GM18858 (cell line): Measurements from ENCODE around the gene LAMA2.
"Not testable (repeated sequence)": the region's sequence is repeated elsewhere in the genome, so short reads cannot be mapped to it uniquely, and the experiment has no call there.

Source experiments
- ATAC-seq: cut with Tn5 transposase; IDR thresholded peaks from one replicate; pipeline ENCODE4 v1.9.1; 2021; ENCODE audit not compliant: unreplicated experiment

LAMA2 gene

DNA sequence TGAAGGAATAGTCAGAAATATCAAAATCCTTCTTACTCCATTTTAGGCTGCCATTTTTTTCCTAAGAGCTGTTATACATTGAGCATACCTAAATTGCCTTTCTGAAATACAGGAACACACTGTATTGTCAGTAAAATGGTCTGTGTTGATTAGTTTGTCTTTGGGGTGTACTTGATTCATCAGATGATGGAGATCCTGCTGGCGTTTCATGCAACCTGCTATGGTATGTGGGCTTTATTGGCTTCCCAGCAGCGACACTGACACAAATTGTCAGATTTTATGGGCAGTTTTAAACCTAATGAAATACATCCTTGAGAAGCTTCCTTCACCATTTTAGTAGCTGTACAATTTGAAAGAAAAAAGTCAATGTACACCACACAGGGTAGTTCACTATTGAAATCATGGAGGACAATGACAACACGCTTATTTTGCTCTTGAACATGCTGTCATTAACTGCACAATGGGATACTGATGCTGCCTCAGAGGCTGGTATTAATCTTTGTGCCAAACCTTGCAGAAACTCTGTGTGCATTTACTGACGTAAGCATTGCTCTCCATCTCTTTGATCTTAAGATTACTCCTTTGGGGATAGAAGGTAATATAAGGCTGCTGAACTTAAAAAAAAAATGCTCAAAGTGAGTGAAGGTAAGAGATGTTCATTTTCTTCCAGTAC lies 124.9 kb downstream of the LAMA2 start:
- no peak for ATAC-seq

DNA sequence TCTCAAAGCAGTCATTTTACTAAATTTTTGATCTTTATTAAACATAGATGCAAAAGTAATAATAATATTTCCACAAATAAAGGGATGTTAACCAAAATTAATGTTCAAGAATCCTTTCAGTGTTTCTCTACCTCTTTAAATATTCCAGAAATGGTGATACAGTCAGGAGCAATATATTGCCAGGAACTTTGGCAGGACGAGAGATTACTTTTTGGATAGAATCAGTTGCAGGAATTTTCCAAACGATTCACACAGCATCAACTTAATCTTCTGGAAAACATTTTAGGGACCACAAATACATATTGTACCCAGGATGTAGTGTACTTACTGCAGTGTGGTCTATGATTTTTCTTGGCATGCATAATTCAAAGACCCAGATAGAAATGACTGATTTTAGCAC lies 125.7 kb downstream of the LAMA2 start:
- ATAC-seq: no peak

DNA sequence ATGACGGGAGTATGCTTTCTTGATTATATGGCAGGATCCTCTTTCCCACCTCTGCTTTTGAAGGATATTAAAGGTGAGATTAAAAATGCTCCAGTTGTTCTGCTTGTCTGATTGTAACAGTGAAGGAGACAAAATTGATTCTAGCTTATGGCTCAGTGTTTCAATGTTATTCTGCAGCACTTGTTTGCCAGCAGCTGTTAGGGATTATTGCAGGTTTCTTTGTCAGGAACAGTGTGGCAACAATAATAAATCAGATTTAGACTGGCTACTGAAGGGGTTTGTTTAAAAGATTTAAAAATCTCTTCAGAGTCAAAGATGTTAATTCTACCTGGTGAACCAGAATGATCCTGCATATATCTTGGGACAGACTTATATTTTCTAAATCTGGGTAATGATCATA lies 126.9 kb downstream of the LAMA2 start:
- no peak for ATAC-seq

DNA sequence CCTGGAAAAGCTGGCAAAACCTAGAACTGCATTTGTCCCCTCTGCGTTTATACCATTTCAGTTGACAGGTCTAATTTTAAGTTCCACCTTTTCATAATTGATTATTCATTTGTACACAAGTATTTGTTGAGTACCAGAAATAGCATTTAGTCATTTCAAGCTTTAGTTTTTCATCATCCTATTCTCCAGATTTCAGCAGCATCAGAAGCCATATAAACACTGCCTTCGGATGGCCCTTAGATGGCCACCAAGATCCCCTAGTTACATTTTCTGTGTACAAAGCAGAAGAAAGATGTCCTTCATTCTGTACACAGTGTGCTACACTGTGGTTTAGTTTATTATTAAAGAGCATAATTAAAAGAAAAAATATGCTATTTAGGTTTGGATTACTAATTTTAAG lies 131.4 kb downstream of the LAMA2 start:
- no peak for ATAC-seq

DNA sequence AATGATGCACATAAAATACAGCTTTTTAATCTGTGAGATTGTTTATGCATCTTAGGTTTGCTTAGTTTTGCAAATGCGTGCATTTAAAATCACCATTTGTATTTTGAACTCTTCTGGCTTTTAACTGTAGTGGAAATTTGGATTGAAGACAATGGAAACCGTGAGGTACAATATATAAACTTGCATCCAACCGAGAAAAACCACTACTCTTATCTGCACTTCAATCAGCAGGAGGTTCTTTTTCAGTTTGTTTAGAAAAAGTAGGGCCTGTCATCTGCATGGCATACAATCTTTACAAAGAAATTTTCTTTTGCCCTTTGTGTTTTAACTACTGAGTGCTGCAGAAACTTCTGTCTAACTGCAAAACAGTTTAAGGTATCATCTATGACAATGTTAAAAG lies 132.8 kb downstream of the LAMA2 start:
- no peak for ATAC-seq

DNA sequence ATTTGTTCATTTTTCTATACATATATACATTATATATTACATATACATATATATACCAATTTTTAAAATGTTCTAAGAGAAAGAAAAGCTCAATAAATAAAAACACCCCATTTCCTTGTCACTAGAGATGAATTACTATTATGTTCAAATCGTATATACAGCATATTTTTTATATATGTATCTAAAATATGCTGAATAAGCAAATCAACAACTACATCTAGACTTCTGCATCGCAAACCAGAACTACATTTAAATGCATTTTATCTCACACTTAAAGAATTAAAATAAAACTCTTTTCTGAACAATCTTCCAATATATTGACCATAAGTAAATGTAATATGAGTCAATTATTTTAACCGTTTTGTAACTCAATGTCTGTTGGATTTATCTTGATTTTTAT lies 133.9 kb downstream of the LAMA2 start:
- no peak for ATAC-seq

DNA sequence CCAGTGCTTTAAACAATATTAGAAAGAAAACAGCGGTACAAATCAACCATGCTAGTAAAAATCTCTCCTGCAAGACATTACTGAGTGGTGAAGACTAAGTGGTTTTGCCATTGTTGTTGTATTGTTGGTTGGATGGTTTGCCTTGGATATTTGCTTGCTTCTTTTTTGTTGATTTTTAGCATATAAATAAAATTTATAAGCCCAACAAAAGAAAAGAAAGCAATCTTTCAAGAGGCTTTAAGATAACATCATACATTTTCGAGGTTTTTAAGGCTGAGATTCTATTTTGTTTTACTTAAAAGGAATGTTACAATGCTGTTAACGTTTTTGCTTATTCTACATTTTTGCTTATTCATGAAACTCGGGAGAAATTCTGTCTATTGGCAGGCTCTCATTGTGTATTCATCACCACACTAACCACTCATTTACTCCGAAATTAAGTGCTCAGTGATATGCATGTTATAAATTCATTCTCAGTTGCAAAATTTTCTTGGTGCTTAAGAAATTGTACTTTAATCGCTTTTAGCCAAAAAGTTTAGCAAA lies 139.1 kb downstream of the LAMA2 start:
- ATAC-seq: no peak

DNA sequence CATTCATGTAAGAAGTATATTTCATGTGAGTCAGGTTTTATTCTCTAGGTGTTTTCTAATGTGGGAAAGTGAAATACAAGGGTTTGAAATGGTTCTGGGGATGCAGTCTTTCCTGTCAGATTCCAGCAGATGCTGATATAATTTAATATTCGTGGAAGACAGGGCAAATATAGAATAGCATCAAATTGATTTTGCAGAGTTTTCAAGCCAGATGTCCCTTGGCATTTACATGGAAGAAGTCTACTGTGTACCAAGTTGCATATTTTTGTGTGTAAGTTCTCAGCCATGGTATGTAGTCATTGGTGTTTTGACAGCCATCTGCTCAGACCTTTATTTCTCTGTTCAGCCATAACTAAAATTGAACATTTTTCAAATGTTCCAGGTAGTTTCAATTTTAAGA lies 143.7 kb downstream of the LAMA2 start:
- no peak for ATAC-seq

DNA sequence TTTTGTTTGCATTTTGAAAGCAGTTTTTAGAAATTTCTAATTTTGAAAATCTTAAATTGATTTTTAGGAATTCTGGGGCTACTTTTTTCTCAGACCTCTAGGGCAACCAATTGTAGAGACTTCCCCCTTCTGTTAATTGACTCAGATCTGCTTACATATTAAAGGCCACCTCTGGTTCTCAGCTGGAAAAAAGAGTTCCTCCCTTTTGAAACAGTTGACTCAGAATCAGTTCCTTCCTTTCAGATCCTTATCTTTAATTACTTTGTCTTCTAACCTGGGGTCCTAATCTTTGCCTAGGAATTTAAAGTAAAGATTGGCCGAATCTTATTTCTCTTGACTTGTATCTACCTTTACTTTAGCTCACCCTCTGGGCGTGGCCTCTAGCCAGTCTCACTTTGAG lies 146.8 kb downstream of the LAMA2 start:
- ATAC-seq: no peak

DNA sequence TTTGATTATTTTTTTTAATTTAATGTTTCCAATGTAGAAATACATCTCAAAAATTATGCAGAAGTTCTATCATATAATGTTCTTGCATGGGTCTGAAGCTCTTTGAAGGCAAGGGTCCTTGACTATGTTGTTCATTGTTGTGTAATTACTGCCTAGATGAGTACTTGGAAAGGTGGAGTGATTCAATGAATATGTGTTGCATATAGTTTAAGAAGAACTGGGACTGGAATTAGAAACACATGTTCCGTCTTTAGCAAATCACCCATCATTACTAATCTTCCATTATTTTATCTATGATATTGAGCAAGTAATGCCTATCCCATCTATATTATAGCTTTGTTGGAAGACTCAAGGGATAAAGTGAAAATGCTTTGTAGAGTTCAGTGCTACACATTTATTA lies 147.3 kb downstream of the LAMA2 start:
- no peak for ATAC-seq

DNA sequence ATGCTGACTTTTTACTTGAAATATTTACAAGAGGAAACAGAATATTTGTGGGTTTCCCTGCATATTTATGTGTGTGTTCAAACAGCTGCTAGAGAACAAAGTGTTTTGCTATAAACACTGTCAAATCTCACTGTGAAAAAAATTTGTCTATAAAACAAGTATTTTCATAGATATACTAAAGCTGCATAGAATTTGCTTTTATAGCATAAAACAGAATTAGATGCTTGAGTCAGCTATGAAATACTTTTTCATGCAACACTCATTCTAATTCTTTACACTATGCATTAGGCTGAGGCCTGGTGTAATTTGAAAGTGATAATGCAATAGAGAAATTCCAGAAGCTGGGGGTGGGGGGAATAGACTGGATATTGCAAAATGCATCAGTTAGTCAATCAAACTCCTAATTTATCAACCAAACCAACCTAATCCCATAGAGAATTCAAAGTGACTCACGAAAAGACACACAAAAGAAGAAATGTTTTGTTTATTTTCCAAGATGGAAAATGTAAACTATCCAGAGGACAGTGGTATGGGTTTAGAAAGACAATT lies 148.2 kb downstream of the LAMA2 start:
- no peak for ATAC-seq

DNA sequence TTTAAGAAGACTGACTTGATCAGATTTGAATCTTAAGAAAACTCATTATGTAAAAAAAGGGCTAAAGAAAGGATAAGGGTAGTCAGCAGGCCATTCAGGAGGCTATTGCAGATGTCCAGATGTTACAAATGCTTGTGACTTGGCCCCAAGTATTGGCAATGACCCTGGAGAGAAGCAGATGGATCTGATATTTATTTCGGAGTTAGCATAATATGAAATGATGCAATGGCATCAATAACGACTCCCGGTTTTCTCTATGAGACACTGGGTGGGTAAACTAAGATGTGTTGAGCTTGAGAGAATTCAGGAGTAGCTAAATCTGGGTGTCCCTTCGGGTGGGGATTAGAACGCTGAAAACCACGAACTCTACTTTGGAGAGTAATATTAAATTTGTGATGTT lies 149.7 kb downstream of the LAMA2 start:
- no peak for ATAC-seq

DNA sequence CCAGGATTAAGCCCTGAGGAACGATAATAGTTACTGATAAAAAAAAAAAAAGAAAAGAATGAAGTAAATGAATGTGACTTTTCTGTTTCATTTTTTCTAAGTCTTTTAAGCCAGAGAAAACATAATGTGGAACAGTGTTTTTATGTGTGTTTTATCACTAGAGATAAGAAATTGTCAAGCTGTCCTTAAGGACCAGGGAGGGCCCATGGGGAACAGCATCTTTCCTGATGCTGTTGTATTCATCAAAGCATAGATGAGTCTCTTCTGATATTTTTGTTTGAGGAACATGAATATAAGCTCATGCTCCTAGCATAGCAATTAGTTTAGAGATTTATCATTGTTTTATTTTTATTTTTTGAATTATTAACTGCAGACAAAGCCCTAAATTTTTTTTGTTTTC lies 150.2 kb downstream of the LAMA2 start:
- ATAC-seq: no peak

DNA sequence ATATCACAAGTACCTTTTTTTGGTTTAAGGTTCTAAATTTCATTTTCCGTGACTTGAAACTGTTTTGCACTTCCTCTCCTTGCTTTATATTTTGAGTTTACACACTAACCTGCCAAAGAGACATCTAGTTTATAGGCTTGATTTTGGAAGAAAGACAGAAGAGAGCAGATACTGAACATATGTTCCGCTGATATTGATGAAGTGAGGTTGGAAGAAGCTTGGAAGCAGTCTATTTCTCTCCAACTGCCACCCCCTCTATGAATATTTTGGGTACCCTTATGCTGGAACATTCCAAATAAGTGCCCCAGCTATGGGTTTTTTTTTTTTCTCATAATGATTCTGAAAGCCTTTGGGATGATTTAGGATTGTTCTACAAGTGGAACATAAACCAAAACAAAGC lies 150.6 kb downstream of the LAMA2 start:
- no peak for ATAC-seq

DNA sequence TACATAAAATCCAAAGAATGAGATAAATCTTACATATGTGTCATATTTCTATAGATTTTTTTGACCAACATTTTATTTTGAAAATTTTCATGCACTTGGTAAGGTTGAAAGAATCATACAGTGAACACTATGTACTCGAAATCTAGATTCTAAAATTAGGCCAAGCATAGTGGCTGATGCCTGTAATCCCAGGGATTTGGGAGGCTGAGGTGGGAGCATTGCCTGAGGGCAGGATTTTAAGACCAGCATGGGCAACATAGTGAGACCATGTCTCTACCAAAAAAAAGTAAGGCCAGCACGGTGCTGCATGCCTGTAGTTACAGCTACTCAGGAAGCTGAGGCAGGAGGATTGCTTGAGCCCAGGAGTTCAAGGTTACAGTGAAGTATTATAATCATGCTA lies 158.6 kb downstream of the LAMA2 start:
- no peak for ATAC-seq

DNA sequence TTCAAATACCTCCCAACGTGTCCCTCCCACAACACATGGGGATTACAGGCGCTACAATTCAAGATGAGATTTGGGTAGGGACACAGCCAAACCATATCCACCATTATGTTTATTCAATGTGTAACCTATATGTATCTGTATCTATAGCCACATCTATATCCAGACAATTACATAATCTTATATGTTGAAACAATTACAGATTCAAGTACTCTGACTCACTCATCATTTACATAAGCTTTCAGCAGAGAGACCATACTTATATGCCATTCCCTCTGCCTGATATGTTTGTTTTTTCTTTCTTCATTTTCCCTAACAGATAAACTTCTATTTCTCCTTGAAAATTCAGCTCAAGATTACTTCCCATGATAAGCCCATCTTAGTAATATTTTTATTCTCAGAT lies 163.6 kb downstream of the LAMA2 start:
- ATAC-seq: no peak

DNA sequence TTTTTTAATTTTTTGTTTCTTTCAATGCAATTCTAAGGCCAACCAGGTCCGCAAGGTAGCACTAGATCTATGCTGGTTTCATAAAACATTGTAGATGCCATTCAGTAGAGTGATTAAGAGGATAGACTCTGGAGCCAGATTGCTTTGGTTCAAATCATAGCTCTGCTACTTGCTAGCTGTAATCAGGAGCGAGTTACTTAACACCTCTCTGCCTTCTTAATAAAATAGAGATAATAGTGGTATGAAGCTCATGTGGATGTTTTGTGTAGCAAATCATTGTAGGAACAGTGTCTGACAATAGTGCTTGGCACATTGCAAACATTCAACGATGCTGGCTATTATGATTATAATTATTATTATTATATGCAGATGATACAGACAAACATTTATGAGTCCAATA lies 164.9 kb downstream of the LAMA2 start:
- ATAC-seq: no peak

DNA sequence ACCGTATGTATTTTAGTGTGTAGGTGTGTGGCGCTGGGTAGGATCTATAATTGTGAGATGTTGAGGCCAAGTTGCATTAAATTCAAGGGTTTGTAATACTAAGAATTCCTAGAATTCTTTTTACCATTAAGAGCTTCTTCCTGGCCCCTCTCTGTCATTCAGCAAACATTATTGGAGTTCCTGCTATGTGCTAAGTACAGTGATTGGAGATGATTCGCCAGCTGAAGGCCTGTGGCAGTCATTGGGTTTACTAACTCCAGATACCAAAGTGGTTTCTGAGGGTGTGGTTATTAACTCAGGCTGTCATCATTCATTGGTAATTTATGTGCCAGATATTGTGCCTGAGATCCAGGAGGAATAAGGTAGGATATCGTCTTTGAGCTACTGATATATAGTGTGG lies 167.1 kb downstream of the LAMA2 start:
- ATAC-seq: no peak

DNA sequence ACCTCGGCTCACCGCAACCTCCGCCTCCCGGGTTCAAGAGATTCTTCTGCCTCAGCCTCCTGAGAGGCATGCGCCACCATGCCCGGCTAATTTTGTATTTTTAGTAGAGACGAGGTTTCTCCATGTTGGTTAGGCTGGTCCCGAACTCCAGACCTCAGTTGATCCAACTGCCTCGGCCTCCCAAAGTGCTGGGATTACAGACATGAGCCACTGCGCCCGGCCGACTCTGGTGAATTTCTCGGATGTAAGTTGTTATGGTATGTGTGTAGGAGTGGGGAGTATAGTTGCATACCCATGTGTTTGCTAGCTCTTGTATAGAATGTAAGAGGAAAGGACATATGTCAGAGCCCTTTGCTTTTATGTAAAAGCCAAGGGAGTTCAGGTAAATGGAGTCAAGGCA lies 170.2 kb downstream of the LAMA2 start:
- ATAC-seq: not testable (repeated sequence)

DNA sequence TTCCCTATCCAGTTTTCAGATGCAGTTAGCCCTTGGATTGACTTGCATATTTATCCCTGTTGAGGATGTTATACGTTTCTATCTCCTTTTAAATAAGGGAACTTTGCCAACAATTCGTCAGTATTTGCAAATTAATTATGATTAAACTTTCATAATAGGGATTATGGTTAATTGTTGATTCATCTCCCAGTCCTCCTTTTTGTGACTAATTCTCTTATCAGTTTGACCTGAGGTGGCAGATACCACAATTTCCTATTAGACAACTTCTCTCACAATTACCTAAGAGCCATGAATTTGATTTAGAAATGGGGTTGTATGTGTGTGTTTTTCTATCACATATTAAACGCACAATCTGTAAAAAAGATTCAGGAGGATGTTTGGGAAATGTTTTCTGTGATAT lies 172.9 kb downstream of the LAMA2 start:
- ATAC-seq: no peak

DNA sequence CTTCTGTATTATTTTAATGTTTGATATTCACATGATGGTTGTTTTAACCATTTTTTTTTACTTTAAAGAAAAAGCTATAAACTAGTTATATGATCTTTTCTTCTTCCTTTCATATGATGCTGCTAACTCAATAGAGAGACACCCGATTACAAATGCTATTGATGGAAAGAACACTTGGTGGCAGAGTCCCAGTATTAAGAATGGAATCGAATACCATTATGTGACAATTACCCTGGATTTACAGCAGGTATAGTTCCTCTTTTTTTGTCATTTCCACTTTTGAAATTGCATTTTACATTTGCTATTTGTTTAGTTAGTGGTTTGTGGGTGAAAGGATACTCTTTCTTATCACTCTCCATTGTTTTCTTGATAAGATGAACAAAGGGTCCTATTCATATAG lies 176.7 kb downstream of the LAMA2 start:
- no peak for ATAC-seq

DNA sequence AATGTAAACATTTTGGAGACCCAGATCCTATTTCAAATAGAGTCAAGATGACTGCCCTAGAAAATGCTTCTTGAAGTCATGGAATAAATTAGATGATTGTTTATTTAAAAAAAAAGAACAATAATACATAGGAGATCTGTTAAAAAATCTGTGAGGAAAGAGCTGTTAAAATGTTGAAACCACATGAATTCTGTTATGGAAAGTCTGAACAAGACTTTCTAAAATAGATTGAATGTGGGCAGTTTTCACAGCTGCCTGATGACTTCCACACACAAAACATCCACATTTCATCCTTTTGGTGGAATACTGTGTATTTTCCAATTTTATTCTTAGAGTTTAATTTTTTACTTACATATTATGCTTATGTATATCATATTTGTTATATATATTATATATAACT lies 186.1 kb downstream of the LAMA2 start:
- no peak for ATAC-seq

DNA sequence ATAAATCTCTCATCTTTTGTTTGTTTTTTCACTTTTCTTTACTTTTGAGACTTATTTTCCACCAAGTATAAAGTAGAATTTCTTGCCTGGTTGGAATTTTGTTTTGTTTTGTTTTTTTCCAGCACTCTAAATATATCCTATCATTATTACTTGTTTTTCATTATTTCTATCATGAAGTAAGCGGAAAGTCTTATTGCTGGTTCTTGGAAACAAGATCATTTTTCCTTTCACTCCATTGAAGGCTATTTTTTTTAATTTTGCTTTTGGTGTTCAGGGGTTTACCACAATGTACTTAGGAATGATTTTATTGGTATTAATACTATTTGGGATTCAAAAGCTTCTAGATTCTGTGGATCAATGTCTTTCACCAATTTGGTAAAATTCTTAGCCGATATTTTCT lies 190.1 kb downstream of the LAMA2 start:
- no peak for ATAC-seq
